OCI-LY7 (cell line): ENCODE results near the gene NEURL4.

ENCODE experiments used
- EZH2phosphoT487 ChIP-seq: fragments of 200-600 bp; sonication (generic); IDR thresholded peaks from 2 replicates; pipeline ENCODE4 v1.6.1; 2018; ENCODE audit warnings: low read depth, borderline replicate concordance, mild to moderate bottlenecking, mixed run types, antibody characterized with exemption, low read length, moderate library complexity, mixed read lengths
- TF ChIP-seq, protein P1 (sequence below): fragments of 200-600 bp; sonication (generic); conservative IDR thresholded peaks from 2 replicates; pipeline ENCODE4 v1.5.1; 2014; ENCODE audit warnings: mild to moderate bottlenecking, antibody characterized with exemption, low read length, moderate library complexity, mixed read lengths

DNA sequence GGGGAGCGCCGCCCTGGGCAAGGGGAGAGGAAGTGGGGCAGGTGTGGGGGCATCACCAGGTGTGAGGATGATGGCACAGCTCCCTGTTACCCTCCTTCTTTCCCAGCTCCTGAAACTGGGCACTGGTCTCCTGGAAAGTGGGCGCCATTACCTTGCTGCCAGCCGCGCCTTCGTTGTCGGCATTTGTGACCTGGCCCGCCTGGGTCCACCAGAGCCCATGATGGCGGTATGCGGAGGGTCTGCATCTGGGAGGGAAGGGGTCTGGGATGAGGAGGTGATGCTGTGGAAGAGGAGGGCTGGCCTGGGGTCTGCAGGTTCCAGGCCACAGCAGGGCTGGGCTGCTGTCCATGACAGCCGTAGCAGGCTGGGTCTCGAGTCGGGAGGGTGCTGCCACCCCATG, 12.7 kb upstream of the NEURL4 start:
- TF ChIP-seq, protein P1, sequence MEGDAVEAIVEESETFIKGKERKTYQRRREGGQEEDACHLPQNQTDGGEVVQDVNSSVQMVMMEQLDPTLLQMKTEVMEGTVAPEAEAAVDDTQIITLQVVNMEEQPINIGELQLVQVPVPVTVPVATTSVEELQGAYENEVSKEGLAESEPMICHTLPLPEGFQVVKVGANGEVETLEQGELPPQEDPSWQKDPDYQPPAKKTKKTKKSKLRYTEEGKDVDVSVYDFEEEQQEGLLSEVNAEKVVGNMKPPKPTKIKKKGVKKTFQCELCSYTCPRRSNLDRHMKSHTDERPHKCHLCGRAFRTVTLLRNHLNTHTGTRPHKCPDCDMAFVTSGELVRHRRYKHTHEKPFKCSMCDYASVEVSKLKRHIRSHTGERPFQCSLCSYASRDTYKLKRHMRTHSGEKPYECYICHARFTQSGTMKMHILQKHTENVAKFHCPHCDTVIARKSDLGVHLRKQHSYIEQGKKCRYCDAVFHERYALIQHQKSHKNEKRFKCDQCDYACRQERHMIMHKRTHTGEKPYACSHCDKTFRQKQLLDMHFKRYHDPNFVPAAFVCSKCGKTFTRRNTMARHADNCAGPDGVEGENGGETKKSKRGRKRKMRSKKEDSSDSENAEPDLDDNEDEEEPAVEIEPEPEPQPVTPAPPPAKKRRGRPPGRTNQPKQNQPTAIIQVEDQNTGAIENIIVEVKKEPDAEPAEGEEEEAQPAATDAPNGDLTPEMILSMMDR: no peak
- no peak for TF ChIP-seq EZH2phosphoT487
